ENCODE measurements around the gene MAFB. TPM values are rescaled to one million over a fixed set of nuclear protein-coding genes. Genes with fewer than 3 reads are reported as not detected.

MAFB gene
- polyA plus RNA-seq, 1 of the 3 experiments (the other 2 are of a cell fraction), result 0.08 TPM

DNA sequence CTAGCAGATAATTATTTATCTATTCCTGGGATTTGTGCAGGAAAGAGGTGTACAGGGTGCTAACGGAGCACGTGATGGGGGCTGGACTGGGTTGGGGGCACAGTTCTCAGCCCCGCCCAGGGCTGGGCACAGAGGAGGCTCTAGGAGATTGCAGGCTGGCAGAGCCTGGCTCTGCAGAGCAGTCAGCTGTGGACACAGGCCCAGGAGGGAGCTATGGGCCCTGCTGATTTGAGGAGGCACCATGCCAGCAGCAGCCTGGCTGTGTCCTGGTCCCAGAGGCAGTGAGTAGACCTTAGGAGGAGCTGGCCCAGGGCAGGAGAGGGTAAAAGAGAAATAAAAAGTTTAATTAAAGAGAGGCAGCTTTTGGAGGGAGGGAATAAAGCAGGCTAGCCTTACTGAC, 19.3 kb downstream of the MAFB start:
- Histone ChIP-seq H3K27me3 (ENCODE audit: insufficient read depth) (peaks cover 13% of the 10 kb centered on the region; the same call in 1 of the 2 replicates), H3K9me3 (no peaks in the 10 kb centered on the region), H3K79me2 (ENCODE audit: insufficient read depth) (no peaks in the 10 kb centered on the region), H3K9ac (no peak overlapping the region), H3K4me3 (ENCODE audit: low read depth in 2 of 2, low read length in 1 of 2) (no peak overlapping the region), H4K20me1 (ENCODE audit: insufficient read depth) (no peaks in the 10 kb centered on the region), H3K27ac (ENCODE audit: low read depth in 2 of 2, low read length in 1 of 2) (no peak overlapping the region), H3K36me3 (replicated peaks in 1 of 2; ENCODE audit: control insufficient read depth in 1 of 2, insufficient read depth in 2 of 2, low read length in 1 of 2) (no peaks in the 10 kb centered on the region), H3F3A (replicated peaks; ENCODE audit: insufficient read depth) (no peaks in the 10 kb centered on the region), H2AFZ (ENCODE audit: low read depth) (no peak overlapping the region), H3K9me2 (no peaks in the 10 kb centered on the region), H3K4me2 (no peak overlapping the region), H3K4me1 (ENCODE audit: control insufficient read depth in 1 of 2, insufficient read depth in 2 of 2, low read depth in 1 of 2, low read length in 1 of 2) (peaks cover 0 to 14% of the 10 kb centered on the region in 2 experiments; a peak in 1 of 4 replicates)
- DNase-seq, result peak; percentile 39
- 52% methylated on average over 3 of the region's 3 CpGs for WGBS (ENCODE audit: low lambda C conversion rate)
- TF ChIP-seq CHD2 (IDR thresholded peaks at IDR 0.05; ENCODE audit: low read length, partially characterized antibody) (no peak), USF2 (IDR thresholded peaks at IDR 0.05; ENCODE audit: borderline replicate concordance, low read depth, low read length) (no peak), EP300 (IDR thresholded peaks at IDR 0.05; ENCODE audit: borderline replicate concordance in 1 of 2, low read depth in 1 of 2, low read length in 1 of 2) (no peak), NRF1 (IDR thresholded peaks at IDR 0.05; ENCODE audit: low read depth, low read length) (no peak), SMC3 (IDR thresholded peaks at IDR 0.05; ENCODE audit: low read depth, low read length) (no peak), YY1 (IDR thresholded peaks at IDR 0.05; ENCODE audit: low read depth) (no peak)
- TF ChIP-seq, protein P1, sequence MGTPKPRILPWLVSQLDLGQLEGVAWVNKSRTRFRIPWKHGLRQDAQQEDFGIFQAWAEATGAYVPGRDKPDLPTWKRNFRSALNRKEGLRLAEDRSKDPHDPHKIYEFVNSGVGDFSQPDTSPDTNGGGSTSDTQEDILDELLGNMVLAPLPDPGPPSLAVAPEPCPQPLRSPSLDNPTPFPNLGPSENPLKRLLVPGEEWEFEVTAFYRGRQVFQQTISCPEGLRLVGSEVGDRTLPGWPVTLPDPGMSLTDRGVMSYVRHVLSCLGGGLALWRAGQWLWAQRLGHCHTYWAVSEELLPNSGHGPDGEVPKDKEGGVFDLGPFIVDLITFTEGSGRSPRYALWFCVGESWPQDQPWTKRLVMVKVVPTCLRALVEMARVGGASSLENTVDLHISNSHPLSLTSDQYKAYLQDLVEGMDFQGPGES (IDR thresholded peaks at IDR 0.05; ENCODE audit: low read depth, low read length), result no peak
- POLR2A ChIA-PET, result interaction anchor here (1.0 kb wide), 1 partner anchor 19 kb away, joined by 3 read pairs; the partner anchor contains the start of gene MAFB
- CTCF ChIA-PET, result interaction anchor here (0.9 to 2.1 kb wide), 3 partner anchors 13 to 277 kb away, joined by 3 to 5 read pairs (median 3); no protein-coding TSS in a partner anchor

- no peak for TF ChIP-seq TAF1 (IDR thresholded peaks at IDR 0.05; ENCODE audit: borderline replicate concordance, low read depth, low read length)
- TF ChIP-seq ZBTB33 (IDR thresholded peaks at IDR 0.05; ENCODE audit: borderline replicate concordance, low read depth), result no peak
- TF ChIP-seq GATA2 (CRISPR knock-in tag; IDR thresholded peaks at IDR 0.05), result peak; percentile 66
- peak in 1 of 2 experiments; percentile 38; a peak in 1 of 4 replicates for TF ChIP-seq EP300 (IDR thresholded peaks at IDR 0.05; ENCODE audit: borderline replicate concordance in 1 of 2, low read depth in 1 of 2, low read length in 1 of 2)
- no peak for TF ChIP-seq RXRA (IDR thresholded peaks at IDR 0.05; ENCODE audit: borderline replicate concordance, low read depth)
- TF ChIP-seq MXI1 (IDR thresholded peaks at IDR 0.05; ENCODE audit: low read depth, low read length), result peak; percentile 27; the same call in 1 of the 2 replicates
- no peaks in the 10 kb centered on the region for H3K79me2 ChIP-seq (ENCODE audit: insufficient read depth)
- no peaks in the 10 kb centered on the region for H4K20me1 ChIP-seq (ENCODE audit: insufficient read depth)
- peaks cover 2% of the 10 kb centered on the region; the same call in 1 of the 2 replicates for H3K27me3 ChIP-seq (ENCODE audit: insufficient read depth)
- H3K9ac ChIP-seq, result no peak overlapping the region
- no peaks in the 10 kb centered on the region for H3K9me2 ChIP-seq
- H3K36me3 ChIP-seq (replicated peaks in 1 of 2; ENCODE audit: control insufficient read depth in 1 of 2, insufficient read depth in 2 of 2, low read length in 1 of 2), result no peaks in the 10 kb centered on the region
- peak; percentile 74 for DNase-seq
- no peak overlapping the region for H3K4me3 ChIP-seq (ENCODE audit: low read depth in 2 of 2, low read length in 1 of 2)
- 48% methylated on average over 7 of the region's 7 CpGs for WGBS (ENCODE audit: low lambda C conversion rate)
- H3K9me3 ChIP-seq, result no peaks in the 10 kb centered on the region
- H3K27ac ChIP-seq (ENCODE audit: low read depth in 2 of 2, low read length in 1 of 2), result no peak overlapping the region
- no peak overlapping the region for H2AFZ ChIP-seq (ENCODE audit: low read depth)
- H3F3A ChIP-seq (replicated peaks; ENCODE audit: insufficient read depth), result no peaks in the 10 kb centered on the region
- 0 out of 2 replicates have a peak overlapping the region, but pooled peaks have one; percentile 35 for H3K4me2 ChIP-seq
- POLR2A ChIA-PET, result no interaction called here
- peaks cover 0 to 14% of the 10 kb centered on the region in 2 experiments; a peak in 1 of 4 replicates for H3K4me1 ChIP-seq (ENCODE audit: control insufficient read depth in 1 of 2, insufficient read depth in 2 of 2, low read depth in 1 of 2, low read length in 1 of 2)
- CTCF ChIA-PET, result interaction anchor here (1.5 to 2.1 kb wide), 2 partner anchors 14 to 21 kb away, joined by 4 to 5 read pairs; no protein-coding TSS in a partner anchor
These were observed 20.4 kb downstream of the MAFB start for GRCh38 chr20:40668449-40669228.
